HepG2 (cell line): ENCODE measurements around the gene PPP2R5D. TPM values are rescaled to one million over a fixed set of nuclear protein-coding genes. Genes with fewer than 3 reads are reported as not detected.
A peak's percentile ranks its signal among the peaks of the same experiment; 100 is the strongest.

ENCODE experiments used
- BORCS8-MEF2B ChIP-seq: sonication (generic); formaldehyde crosslinking; IDR thresholded peaks from 2 replicates; pipeline ENCODE4 v1.8.0; 2022; ENCODE audit warnings: mild to moderate bottlenecking, missing genetic modification reagents
- CAMTA2 ChIP-seq: sonication (generic); formaldehyde crosslinking; IDR thresholded peaks from 2 replicates; pipeline ENCODE4 v1.4.0; 2020; ENCODE audit warnings: mild to moderate bottlenecking, missing genetic modification reagents, borderline replicate concordance
- CEBPB ChIP-seq: IDR thresholded peaks from 2 replicates; pipeline ENCODE4 v1.6.1; 2011; ENCODE audit warnings: low read depth, low read length, improper control_type of control experiment, borderline replicate concordance
- DDIT3 ChIP-seq: sonication (generic); formaldehyde crosslinking; IDR thresholded peaks from 2 replicates; pipeline ENCODE4 v1.4.0; 2020; ENCODE audit warnings: mild to moderate bottlenecking, missing genetic modification reagents
- HNRNPK ChIP-seq: fragments of 200-400 bp; formaldehyde crosslinking; IDR thresholded peaks from 2 replicates; pipeline ENCODE4 v1.6.1; 2018; ENCODE audit warnings: low read length, low read depth, moderate library complexity, mild to moderate bottlenecking; ENCODE audit not compliant: poor library complexity, severe bottlenecking
- IKZF5 ChIP-seq: IDR thresholded peaks from 2 replicates; pipeline ENCODE4 v1.6.1; 2018; ENCODE audit warnings: missing genetic modification reagents, mild to moderate bottlenecking, missing compliant biosample characterization
- MLLT10 ChIP-seq: sonication (generic); formaldehyde crosslinking; IDR thresholded peaks from 2 replicates; pipeline ENCODE4 v1.4.0; 2020; ENCODE audit warnings: missing genetic modification reagents
- PPARG ChIP-seq: conservative IDR thresholded peaks from 2 replicates; pipeline ENCODE4 v1.6.1; 2016; ENCODE audit warnings: missing biosample characterization, missing genetic modification reagents
- SIX4 ChIP-seq: sonication (generic); formaldehyde crosslinking; IDR thresholded peaks from 2 replicates; pipeline ENCODE4 v1.4.0; 2020; ENCODE audit warnings: missing genetic modification reagents
- TAF1 ChIP-seq: sonication (generic); formaldehyde crosslinking; IDR thresholded peaks from 2 replicates; pipeline ENCODE4 v1.4.0; 2020; ENCODE audit warnings: missing genetic modification reagents
- TARDBP ChIP-seq: sonication (generic); formaldehyde crosslinking; IDR thresholded peaks from 2 replicates; pipeline ENCODE4 v1.8.0; 2022; ENCODE audit warnings: mild to moderate bottlenecking, missing genetic modification reagents
- TEAD2 ChIP-seq: sonication (generic); formaldehyde crosslinking; IDR thresholded peaks from 2 replicates; pipeline ENCODE4 v1.9.0; 2021; ENCODE audit warnings: missing genetic modification reagents
- ZBTB21 ChIP-seq: sonication (generic); formaldehyde crosslinking; IDR thresholded peaks from 2 replicates; pipeline ENCODE4 v1.4.0; 2020; ENCODE audit warnings: missing genetic modification reagents
- ZMYM3 ChIP-seq: sonication (generic); formaldehyde crosslinking; IDR thresholded peaks from 2 replicates; pipeline ENCODE4 v1.5.1; 2020; ENCODE audit warnings: mild to moderate bottlenecking, missing genetic modification reagents
- ZNF275 ChIP-seq: sonication (generic); formaldehyde crosslinking; IDR thresholded peaks from 2 replicates; pipeline ENCODE4 v1.8.0; 2022; ENCODE audit warnings: missing genetic modification reagents, mild to moderate bottlenecking, inconsistent platforms, borderline replicate concordance
- ZNF430 ChIP-seq: sonication (generic); formaldehyde crosslinking; IDR thresholded peaks from 2 replicates; pipeline ENCODE4 v1.9.0; 2021; ENCODE audit warnings: mild to moderate bottlenecking, missing genetic modification reagents
- ZNF484 ChIP-seq: sonication (generic); formaldehyde crosslinking; IDR thresholded peaks from 2 replicates; pipeline ENCODE4 v1.5.1; 2020; ENCODE audit warnings: mild to moderate bottlenecking, low read depth, missing genetic modification reagents, borderline replicate concordance
- ZNF703 ChIP-seq: sonication (generic); formaldehyde crosslinking; IDR thresholded peaks from 2 replicates; pipeline ENCODE4 v1.5.1; 2020; ENCODE audit warnings: missing genetic modification reagents, mild to moderate bottlenecking, moderate library complexity, borderline replicate concordance
- ZNF768 ChIP-seq: sonication (generic); formaldehyde crosslinking; IDR thresholded peaks from 2 replicates; pipeline ENCODE4 v1.4.0; 2020; ENCODE audit warnings: missing genetic modification reagents
- ZNF772 ChIP-seq: sonication (generic); formaldehyde crosslinking; IDR thresholded peaks from 2 replicates; pipeline ENCODE4 v1.5.0; 2020; ENCODE audit warnings: mild to moderate bottlenecking, missing genetic modification reagents
- polyA plus RNA-seq, 8 experiments: library from polyadenylated mRNA; depleted of rRNA in 3 of 8; stranded (reverse) in 7 of 8; unstranded in 1 of 8; fragments of >200 nt; fragmentation: Illumina TruSeq in 4 of 8; extraction: Trizol in 4 of 8; gene quantifications; 2 replicates each; pipeline versions ENCODE4 v1.2.1 to v1.2.3, GENCODE V29; 2011 to 2016; ENCODE audit warnings: low read depth in 4 of 8, missing spikeins in 1 of 8, mixed read lengths in 1 of 8; ENCODE audit not compliant: insufficient read depth in 1 of 8
- total RNA-seq, 5 experiments: library from RNA; depleted of rRNA; stranded (reverse); fragments of >200 nt; fragmentation: Illumina TruSeq; extraction: Trizol; gene quantifications; 2 replicates each; pipeline ENCODE4 v1.2.3, GENCODE V29; 2016; ENCODE audit warnings: low read depth in 1 of 5
- TF ChIP-seq, protein P1 (sequence below): sonication (generic); formaldehyde crosslinking; IDR thresholded peaks from 2 replicates; pipeline ENCODE4 v1.4.0; 2020; ENCODE audit warnings: missing genetic modification reagents
- TF ChIP-seq, protein P2 (sequence below): IDR thresholded peaks from 2 replicates; pipeline ENCODE4 v1.6.1; 2012; ENCODE audit warnings: low read depth, low read length, improper control_type of control experiment
- TF ChIP-seq, protein P3 (sequence below): sonication (generic); formaldehyde crosslinking; IDR thresholded peaks from 2 replicates; pipeline ENCODE4 v1.5.0; 2020; ENCODE audit warnings: mild to moderate bottlenecking, low read depth, missing genetic modification reagents, borderline replicate concordance

PPP2R5D gene
- total and polyA plus RNA-seq, 2 of the 13 experiments (the other 11 are each of a cell fraction or from before 2014, with no cell fraction given) = 53.7 to 60.4 TPM

- TF ChIP-seq, protein P1, sequence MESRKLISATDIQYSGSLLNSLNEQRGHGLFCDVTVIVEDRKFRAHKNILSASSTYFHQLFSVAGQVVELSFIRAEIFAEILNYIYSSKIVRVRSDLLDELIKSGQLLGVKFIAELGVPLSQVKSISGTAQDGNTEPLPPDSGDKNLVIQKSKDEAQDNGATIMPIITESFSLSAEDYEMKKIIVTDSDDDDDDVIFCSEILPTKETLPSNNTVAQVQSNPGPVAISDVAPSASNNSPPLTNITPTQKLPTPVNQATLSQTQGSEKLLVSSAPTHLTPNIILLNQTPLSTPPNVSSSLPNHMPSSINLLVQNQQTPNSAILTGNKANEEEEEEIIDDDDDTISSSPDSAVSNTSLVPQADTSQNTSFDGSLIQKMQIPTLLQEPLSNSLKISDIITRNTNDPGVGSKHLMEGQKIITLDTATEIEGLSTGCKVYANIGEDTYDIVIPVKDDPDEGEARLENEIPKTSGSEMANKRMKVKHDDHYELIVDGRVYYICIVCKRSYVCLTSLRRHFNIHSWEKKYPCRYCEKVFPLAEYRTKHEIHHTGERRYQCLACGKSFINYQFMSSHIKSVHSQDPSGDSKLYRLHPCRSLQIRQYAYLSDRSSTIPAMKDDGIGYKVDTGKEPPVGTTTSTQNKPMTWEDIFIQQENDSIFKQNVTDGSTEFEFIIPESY (CRISPR knock-in tag) = no peak
- TF ChIP-seq TAF1 = peak; percentile 7; the same call in 1 of the 2 replicates
- peak; percentile 87; the same call in 1 of the 2 replicates for TF ChIP-seq ZMYM3
- no peak for TF ChIP-seq CAMTA2 (CRISPR knock-in tag)
- TF ChIP-seq ZNF703 (CRISPR knock-in tag) = no peak
- TF ChIP-seq MLLT10 (CRISPR knock-in tag) = no peak
- peak; percentile 61 for TF ChIP-seq PPARG (CRISPR knock-in tag)
- peak; percentile 97 for TF ChIP-seq ZNF430 (CRISPR knock-in tag)
- TF ChIP-seq TARDBP (CRISPR knock-in tag) = peak; percentile 94
- TF ChIP-seq ZBTB21 (CRISPR knock-in tag) = no peak; the same call in 1 of the 2 replicates
- TF ChIP-seq ZNF772 (CRISPR knock-in tag) = no peak
- peak; percentile 89; the same call in 1 of the 2 replicates for TF ChIP-seq IKZF5 (CRISPR knock-in tag)
- TF ChIP-seq BORCS8-MEF2B (CRISPR knock-in tag) = peak; percentile 96
- TF ChIP-seq, protein P2, sequence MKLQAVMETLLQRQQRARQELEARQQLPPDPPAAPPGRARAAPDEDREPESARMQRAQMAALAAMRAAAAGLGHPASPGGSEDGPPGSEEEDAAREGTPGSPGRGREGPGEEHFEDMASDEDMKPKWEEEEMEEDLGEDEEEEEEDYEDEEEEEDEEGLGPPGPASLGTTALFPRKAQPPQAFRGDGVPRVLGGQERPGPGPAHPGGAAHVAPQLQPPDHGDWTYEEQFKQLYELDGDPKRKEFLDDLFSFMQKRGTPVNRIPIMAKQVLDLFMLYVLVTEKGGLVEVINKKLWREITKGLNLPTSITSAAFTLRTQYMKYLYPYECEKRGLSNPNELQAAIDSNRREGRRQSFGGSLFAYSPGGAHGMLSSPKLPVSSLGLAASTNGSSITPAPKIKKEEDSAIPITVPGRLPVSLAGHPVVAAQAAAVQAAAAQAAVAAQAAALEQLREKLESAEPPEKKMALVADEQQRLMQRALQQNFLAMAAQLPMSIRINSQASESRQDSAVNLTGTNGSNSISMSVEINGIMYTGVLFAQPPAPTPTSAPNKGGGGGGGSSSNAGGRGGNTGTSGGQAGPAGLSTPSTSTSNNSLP = no peak
- TF ChIP-seq HNRNPK = no peak
- TF ChIP-seq ZNF768 (CRISPR knock-in tag) = no peak
- TF ChIP-seq ZNF275 (CRISPR knock-in tag) = no peak
- no peak for TF ChIP-seq ZNF484 (CRISPR knock-in tag)
- TF ChIP-seq, protein P3, sequence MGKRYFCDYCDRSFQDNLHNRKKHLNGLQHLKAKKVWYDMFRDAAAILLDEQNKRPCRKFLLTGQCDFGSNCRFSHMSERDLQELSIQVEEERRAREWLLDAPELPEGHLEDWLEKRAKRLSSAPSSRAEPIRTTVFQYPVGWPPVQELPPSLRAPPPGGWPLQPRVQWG = no peak
- no peak for TF ChIP-seq TEAD2
- TF ChIP-seq SIX4 (CRISPR knock-in tag) = no peak
- TF ChIP-seq DDIT3 (CRISPR knock-in tag) = no peak
- peak; percentile 32; the same call in 1 of the 2 replicates for TF ChIP-seq CEBPB
Observed at GRCh38 chr6:42938987-42939809, 45.2 kb upstream of the PPP2R5D start (continued).
